Renal cortical epithelial cell (primary cell): Measurements from ENCODE around the gene DGKB. TPM values are rescaled to one million over a fixed set of nuclear protein-coding genes. Genes with fewer than 3 reads are reported as not detected.

Experiments used
- DNase-seq: peaks from one replicate; pipeline ENCODE4 v3.0.0-alpha.2; 2011; ENCODE audit warnings: low read depth
- total RNA-seq: library from RNA; depleted of rRNA; stranded (reverse); fragments of >200 nt; gene quantifications from 2 replicates; pipeline ENCODE4 v1.2.3, GENCODE V29; 2014

Gene DGKB
- total RNA-seq, 1 donor from 2014 or later, result not detected

- no peak for DNase-seq
Measured at GRCh38 chr7:14688208-14688607, 214.3 kb downstream of the DGKB start.

GRCh38 chr7:14687777-14688176 lies 214.8 kb downstream of the DGKB start:
- DNase-seq, result no peak

- DNase-seq, result no peak
Measured at GRCh38 chr7:14687241-14687640, 215.3 kb downstream of the DGKB start.

GRCh38 chr7:14685167-14685566 lies 217.4 kb downstream of the DGKB start:
- no peak for DNase-seq

GRCh38 chr7:14682910-14683465 lies 219.6 kb downstream of the DGKB start:
- no peak for DNase-seq

- DNase-seq, result no peak
Measured at GRCh38 chr7:14676896-14677295, 225.7 kb downstream of the DGKB start.

- no peak for DNase-seq
Measured at GRCh38 chr7:14673202-14673601, 229.3 kb downstream of the DGKB start.

- DNase-seq, result no peak
Measured at GRCh38 chr7:14666913-14667312, 235.6 kb downstream of the DGKB start.

GRCh38 chr7:14666304-14666703 lies 236.2 kb downstream of the DGKB start:
- no peak for DNase-seq

- no peak for DNase-seq
Measured at GRCh38 chr7:14639801-14640200, 262.8 kb downstream of the DGKB start.

- DNase-seq, result no peak
Measured at GRCh38 chr7:14639329-14639728, 263.2 kb downstream of the DGKB start.

- peak; percentile 9 for DNase-seq
Measured at GRCh38 chr7:14637968-14638367, 264.6 kb downstream of the DGKB start.

GRCh38 chr7:14635955-14636354 lies 266.6 kb downstream of the DGKB start:
- peak; percentile 56 for DNase-seq

GRCh38 chr7:14630048-14630447 lies 272.5 kb downstream of the DGKB start:
- DNase-seq, result no peak

- DNase-seq, result no peak
Measured at GRCh38 chr7:14628516-14628915, 274.0 kb downstream of the DGKB start.

- DNase-seq, result no peak
Measured at GRCh38 chr7:14626076-14626475, 276.5 kb downstream of the DGKB start.

GRCh38 chr7:14622559-14622958 lies 280.0 kb downstream of the DGKB start:
- no peak for DNase-seq

- DNase-seq, result peak; percentile 86
Measured at GRCh38 chr7:14606101-14606500, 296.4 kb downstream of the DGKB start.

GRCh38 chr7:14604606-14605005 lies 297.9 kb downstream of the DGKB start:
- peak; percentile 29 for DNase-seq

- DNase-seq, result no peak
Measured at GRCh38 chr7:14602851-14603250, 299.7 kb downstream of the DGKB start.

- no peak for DNase-seq
Measured at GRCh38 chr7:14600766-14601367, 301.7 kb downstream of the DGKB start.

- DNase-seq, result no peak
Measured at GRCh38 chr7:14598978-14599377, 303.6 kb downstream of the DGKB start.

- DNase-seq, result peak; percentile 5
Measured at GRCh38 chr7:14596421-14596820, 306.1 kb downstream of the DGKB start.

- DNase-seq, result no peak
Measured at GRCh38 chr7:14590206-14590605, 312.3 kb downstream of the DGKB start.
